HG03103 (cell line): ENCODE measurements around the gene PKDCC.

Experiments used
- ATAC-seq: cut with Tn5 transposase; IDR thresholded peaks from one replicate; pipeline ENCODE4 v1.9.1; 2021; ENCODE audit warnings: low read depth; ENCODE audit not compliant: unreplicated experiment

The PKDCC gene

DNA sequence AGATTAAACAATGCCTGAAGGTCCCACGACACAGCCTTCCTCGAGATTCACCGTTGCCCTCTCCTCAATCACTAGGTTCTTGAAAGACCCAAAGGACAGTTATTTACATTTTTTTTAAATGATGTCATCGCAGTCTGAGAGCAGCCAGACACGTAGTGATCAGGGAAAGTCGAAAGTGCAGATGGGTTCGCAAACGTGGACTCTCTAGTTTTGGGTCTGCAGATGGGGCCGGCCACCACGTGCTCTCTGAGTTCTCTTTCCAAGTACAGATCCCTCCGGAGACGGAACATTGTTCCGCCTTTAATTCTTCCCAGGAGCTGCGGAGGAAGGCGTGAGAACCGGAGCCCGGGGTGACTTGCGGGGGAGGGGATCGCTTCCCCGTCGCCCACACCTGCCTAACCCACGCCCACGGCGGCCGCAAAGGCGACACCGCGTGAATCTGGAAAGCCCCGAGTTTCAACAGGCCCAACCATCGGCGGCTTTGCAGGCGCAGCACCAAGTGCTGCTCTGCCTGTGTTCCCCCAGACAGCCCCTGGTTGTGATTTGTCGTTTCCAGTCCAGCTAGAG, 54.3 kb downstream of the PKDCC start:
- ATAC-seq = peak; percentile 45

DNA sequence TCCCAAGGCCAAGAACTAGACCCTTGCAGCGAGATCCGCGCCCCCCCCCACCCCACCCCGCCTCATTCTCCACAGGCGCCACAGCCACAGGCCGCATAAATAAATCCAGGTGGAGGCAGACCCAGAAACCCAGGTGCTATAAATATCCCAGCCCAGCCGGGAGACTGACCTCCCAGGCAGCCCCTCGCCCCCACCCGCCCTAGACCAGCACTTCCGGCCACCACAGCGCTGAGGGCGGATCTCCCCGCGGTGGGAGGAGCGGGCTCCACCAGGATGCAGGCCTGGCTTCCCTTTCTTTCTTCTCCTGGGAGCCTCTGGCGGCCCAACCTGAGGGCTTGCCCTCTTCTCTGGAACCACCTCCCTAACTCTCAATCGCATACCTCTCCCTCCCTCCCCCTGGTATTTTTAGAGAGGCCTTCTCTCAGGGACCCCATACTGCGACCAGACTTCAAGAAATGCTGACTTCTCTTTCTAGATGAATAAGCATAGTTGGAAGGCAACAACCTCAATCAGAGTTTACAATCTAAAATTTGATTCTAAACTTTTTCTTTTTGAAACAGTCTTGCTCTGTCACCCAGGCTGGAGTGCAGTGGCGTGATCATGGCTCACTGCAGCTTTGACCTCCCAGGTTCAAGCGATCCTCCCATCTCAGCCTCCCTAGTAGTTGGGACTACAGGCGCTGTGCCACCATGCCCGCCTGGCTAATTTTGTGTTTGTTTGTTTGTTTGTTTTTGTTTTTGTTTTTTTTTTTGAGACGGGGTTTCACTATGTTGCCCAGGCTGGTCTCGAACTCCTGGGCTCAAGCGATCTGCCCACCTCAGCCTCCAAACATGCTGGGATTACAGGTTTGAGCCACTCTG, 55.0 kb downstream of the PKDCC start:
- ATAC-seq = no peak

DNA sequence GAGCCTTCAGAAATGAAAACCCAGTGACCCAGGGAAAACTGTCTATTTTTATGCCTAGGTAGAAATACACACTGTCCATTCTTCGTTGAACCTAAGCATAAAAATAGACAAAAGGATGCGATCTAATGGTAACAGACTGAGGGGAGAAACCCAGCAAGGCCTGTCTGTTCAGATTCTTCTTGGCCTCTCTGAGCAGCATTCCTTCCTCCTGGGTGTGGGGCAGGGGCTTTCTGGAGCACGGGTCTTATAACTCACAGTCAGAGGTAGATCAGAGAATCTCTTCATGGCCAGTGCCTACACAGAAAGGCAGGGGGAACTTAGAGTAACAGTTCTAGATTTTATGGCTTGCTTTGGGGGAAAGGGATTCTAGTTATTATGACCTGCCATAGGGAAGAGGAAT, 56.0 kb downstream of the PKDCC start:
- ATAC-seq = no peak

DNA sequence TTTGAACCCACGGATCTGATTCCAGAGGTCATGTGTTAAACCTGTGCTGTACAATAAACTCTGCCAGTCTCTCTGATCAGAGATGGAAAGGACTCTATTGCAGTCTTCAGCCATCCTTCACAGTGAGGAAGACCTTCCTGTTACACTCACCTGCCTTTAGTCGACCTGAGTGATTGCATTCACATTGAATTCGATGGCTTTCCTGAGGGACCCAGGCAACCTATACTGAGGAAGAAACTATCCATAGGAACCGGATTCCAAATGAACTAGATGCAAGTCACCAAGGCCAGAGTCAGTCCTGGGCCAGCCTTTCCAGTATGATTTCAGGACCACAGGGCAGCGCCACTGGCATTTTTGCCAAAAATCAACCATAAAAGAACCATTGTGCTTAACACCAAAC, 56.8 kb downstream of the PKDCC start:
- ATAC-seq = no peak

DNA sequence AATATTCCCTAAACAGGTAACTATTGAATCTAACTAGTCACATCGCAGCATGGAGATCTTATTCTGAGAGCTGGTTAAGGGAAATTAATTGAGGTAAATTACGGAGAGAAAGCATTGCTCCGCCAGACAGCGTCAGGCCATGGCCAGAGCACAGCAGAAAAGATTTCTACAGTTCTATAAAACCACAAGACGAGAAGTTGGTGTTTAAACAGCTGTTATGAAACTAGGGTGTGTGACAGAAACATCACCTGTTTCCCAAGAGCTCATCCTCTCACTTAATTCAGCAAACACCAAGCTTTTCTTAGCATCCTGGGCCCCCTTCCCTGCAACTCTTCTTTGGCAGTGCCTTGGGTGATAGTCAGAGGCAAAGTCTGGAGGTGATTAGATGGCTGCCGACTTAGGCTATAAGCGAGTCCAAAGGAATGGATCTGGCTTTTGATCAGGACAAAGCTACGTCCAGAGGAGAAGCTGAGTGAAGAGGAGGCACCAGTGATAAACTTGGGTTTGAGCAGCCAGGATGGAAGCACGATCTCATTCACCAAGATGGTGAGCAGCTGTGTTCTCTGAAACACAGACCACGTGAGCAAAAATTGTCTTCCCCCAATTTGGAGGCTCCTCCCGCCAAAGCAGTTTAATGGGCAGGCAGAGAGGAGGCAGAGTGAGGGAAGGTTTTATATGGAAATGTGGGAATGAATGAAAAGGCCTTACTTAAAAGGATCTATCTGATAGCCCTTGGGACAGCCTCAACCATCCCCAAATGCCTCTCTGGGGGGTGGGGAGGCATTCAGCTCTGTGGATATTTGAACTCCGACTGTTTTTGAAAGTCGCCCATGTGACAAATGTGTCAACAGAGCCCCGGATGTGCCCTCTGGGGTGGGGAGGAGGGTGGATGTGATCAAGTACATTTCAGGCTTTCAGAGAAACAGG, 57.8 kb downstream of the PKDCC start:
- peak; percentile 42 for ATAC-seq

DNA sequence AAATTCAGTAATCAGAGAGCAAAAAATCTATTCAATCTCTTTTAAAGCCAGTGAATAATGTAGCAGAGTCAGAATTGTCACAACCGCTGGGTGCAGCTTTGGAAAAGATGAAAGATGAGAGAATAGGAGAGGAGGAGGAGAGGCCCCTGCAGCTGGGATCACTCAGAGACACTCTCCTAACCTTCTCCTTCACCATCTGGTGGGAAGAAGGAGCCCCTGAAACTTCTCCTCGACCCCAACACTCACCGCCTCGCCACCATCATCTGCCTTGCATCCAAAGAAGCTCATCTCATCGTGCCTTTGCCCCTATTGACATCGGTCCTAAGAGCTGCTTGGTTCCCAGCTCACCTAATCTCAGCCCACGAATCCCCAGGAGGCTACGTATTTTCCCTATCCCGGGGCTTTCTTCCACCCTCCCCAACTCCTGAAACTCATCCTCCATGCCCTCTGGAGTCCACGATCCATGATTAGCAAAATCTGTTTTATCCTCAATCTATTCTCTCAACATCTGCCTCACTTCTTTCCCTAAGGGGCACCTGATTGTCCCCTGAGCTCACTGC, 58.5 kb downstream of the PKDCC start:
- no peak for ATAC-seq

DNA sequence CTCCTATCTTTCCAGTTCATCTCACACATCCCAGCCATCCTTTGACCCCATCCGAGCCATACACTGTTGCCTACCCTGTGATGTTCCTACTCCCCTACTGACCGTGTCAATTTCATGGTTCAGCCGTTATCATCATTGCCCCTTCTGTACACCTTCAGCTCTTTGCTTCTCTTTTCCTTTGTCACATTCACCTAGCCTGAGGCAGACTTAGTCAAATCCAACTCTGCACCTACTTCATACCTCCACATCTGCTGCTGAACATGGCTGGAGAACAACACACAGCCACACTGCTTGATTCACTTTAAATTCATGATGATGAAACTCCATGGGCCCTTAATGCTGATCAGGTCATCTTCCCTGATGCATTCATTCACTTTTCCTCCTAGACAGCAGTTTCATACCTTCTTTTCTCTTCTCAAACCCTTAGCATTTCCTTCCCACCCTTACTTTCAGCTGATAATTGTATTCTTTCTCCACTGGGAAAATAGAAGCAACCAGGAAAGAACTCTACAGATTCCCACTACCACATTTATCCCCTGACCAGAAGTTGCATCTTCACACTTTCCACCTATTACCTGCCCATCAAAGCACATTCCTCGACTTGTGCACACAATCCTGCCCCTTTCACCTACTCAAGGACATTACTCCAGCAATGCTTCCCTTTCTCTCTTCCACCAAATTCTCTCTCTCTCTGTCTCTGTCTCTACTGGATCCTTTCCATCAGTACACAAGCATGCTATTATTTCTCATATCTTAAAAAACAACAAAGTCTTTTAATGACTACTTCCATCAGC, 59.6 kb downstream of the PKDCC start:
- ATAC-seq = no peak
